ENCODE data around the gene HES5. TPM values are rescaled to one million over a fixed set of nuclear protein-coding genes. Genes with fewer than 3 reads are reported as not detected.
A peak's percentile ranks its signal among the peaks of the same experiment; 100 is the strongest.

Gene HES5
- total and polyA plus RNA-seq, 2 of the 13 experiments (the other 11 are each of a cell fraction or from before 2014, with no cell fraction given) = not detected

DNA sequence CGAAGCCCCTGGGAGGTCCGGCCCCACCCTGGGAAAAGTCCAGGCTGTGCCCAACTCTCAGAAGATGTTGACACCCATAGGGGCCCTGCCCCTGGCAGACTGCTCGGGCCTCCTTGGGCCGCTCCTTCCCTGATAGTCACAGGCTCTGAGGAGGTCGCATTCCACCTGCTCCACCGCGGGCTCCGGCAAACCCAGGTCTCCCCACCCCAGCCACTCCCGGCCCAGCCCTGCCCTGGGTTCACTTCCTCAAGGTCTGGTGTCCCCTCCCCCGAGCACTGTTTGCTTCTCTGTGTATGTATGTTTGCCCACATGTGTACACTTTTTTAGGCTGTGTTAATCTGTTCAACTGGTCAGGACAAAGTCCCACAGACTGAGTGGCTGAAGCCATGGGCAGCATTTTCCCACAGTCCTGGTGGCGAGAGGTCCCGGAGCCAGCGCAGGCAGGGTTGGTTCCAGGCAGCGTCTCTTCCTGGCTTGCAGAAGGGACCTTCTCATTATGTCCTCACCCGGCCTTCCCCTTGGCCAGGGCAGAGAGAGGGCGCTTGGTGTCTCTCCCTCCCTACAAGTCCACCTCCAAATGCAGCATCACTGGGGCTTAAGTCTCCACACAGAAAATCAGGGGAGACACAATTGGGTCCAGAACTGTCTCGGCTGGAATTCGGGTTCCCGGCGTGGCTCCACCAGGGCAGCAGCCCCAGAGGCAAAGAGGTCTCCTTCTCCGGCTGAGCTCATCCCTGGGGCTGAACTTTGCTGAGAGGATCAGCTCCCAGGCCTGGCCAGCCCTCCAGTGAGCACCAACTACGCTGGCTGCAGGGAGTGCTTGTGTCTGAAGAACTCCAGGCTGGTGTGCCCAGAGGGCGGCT is 46.0 kb upstream of the HES5 start (continued):
- TF ChIP-seq KAT2B (IDR thresholded peaks at IDR 0.05; ENCODE audit: borderline replicate concordance, low read depth, low read length) (no peak), TBX2 (CRISPR knock-in tag; IDR thresholded peaks at IDR 0.05; ENCODE audit: borderline replicate concordance) (peak; percentile 80), HMG20A (CRISPR knock-in tag; IDR thresholded peaks at IDR 0.05; ENCODE audit: borderline replicate concordance) (peak; percentile 72; the same call in 1 of the 2 replicates), ZNF629 (CRISPR knock-in tag; conservative IDR thresholded peaks at IDR 0.05) (no peak), ZNF350 (CRISPR knock-in tag; IDR thresholded peaks at IDR 0.05; ENCODE audit: borderline replicate concordance, low read depth) (peak; percentile 80; the same call in 1 of the 2 replicates), ZNF354B (CRISPR knock-in tag; IDR thresholded peaks at IDR 0.05) (no peak), NFE2L1 (CRISPR knock-in tag; IDR thresholded peaks at IDR 0.05; ENCODE audit: borderline replicate concordance) (no peak), NR2F6 (IDR thresholded peaks at IDR 0.05) (peak; percentile 51; the same call in 1 of the 2 replicates), NR2F6 (CRISPR knock-in tag; IDR thresholded peaks at IDR 0.05) (peak; percentile 62), HNF4A (CRISPR knock-in tag; IDR thresholded peaks at IDR 0.05) (peak; percentile 87), ZNF101 (CRISPR knock-in tag; IDR thresholded peaks at IDR 0.05; ENCODE audit: borderline replicate concordance, low read depth) (no peak), ERF (CRISPR knock-in tag; IDR thresholded peaks at IDR 0.05) (peak; percentile 42; the same call in 1 of the 2 replicates), ZNF703 (CRISPR knock-in tag; IDR thresholded peaks at IDR 0.05; ENCODE audit: borderline replicate concordance) (no peak), ZNF747 (CRISPR knock-in tag; IDR thresholded peaks at IDR 0.05; ENCODE audit: borderline replicate concordance) (peak; percentile 69; the same call in 1 of the 2 replicates), SP1 (IDR thresholded peaks at IDR 0.05) (no peak), SP1 (CRISPR knock-in tag; IDR thresholded peaks at IDR 0.05) (no peak), ZSCAN9 (CRISPR knock-in tag; IDR thresholded peaks at IDR 0.05; ENCODE audit: borderline replicate concordance) (peak; percentile 67; the same call in 1 of the 2 replicates), BHLHE40 (IDR thresholded peaks at IDR 0.05; ENCODE audit: low read length) (peak; percentile 28; the same call in 1 of the 2 replicates), ELF1 (CRISPR knock-in tag; IDR thresholded peaks at IDR 0.05) (peak; percentile 33; the same call in 1 of the 2 replicates), GTF2F1 (IDR thresholded peaks at IDR 0.05; ENCODE audit: low read length) (no peak), HDAC1 (CRISPR knock-in tag; IDR thresholded peaks at IDR 0.05) (peak; percentile 78), MAZ (IDR thresholded peaks at IDR 0.05; ENCODE audit: borderline replicate concordance, low read depth, low read length) (no peak), MAZ (CRISPR knock-in tag; IDR thresholded peaks at IDR 0.05; ENCODE audit: low read depth) (peak; percentile 74; the same call in 1 of the 2 replicates), MTA1 (CRISPR knock-in tag; IDR thresholded peaks at IDR 0.05; ENCODE audit: borderline replicate concordance) (0 out of 2 replicates have a peak, but pooled peaks have one; percentile 38), ZNF143 (CRISPR knock-in tag; IDR thresholded peaks at IDR 0.05) (no peak)
- TF ChIP-seq, protein P1, sequence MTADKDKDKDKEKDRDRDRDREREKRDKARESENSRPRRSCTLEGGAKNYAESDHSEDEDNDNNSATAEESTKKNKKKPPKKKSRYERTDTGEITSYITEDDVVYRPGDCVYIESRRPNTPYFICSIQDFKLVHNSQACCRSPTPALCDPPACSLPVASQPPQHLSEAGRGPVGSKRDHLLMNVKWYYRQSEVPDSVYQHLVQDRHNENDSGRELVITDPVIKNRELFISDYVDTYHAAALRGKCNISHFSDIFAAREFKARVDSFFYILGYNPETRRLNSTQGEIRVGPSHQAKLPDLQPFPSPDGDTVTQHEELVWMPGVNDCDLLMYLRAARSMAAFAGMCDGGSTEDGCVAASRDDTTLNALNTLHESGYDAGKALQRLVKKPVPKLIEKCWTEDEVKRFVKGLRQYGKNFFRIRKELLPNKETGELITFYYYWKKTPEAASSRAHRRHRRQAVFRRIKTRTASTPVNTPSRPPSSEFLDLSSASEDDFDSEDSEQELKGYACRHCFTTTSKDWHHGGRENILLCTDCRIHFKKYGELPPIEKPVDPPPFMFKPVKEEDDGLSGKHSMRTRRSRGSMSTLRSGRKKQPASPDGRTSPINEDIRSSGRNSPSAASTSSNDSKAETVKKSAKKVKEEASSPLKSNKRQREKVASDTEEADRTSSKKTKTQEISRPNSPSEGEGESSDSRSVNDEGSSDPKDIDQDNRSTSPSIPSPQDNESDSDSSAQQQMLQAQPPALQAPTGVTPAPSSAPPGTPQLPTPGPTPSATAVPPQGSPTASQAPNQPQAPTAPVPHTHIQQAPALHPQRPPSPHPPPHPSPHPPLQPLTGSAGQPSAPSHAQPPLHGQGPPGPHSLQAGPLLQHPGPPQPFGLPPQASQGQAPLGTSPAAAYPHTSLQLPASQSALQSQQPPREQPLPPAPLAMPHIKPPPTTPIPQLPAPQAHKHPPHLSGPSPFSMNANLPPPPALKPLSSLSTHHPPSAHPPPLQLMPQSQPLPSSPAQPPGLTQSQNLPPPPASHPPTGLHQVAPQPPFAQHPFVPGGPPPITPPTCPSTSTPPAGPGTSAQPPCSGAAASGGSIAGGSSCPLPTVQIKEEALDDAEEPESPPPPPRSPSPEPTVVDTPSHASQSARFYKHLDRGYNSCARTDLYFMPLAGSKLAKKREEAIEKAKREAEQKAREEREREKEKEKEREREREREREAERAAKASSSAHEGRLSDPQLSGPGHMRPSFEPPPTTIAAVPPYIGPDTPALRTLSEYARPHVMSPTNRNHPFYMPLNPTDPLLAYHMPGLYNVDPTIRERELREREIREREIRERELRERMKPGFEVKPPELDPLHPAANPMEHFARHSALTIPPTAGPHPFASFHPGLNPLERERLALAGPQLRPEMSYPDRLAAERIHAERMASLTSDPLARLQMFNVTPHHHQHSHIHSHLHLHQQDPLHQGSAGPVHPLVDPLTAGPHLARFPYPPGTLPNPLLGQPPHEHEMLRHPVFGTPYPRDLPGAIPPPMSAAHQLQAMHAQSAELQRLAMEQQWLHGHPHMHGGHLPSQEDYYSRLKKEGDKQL (CRISPR knock-in tag; IDR thresholded peaks at IDR 0.05; ENCODE audit: low read depth) = no peak
- TF ChIP-seq, protein P2, sequence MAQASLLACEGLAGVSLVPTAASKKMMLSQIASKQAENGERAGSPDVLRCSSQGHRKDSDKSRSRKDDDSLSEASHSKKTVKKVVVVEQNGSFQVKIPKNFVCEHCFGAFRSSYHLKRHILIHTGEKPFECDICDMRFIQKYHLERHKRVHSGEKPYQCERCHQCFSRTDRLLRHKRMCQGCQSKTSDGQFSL (CRISPR knock-in tag; IDR thresholded peaks at IDR 0.05) = no peak

All from HepG2 (cell line).